Peyer's patch (tissue), 4 donors: Measurements from ENCODE around the gene KIN.

ENCODE experiments used
- POLR2A ChIP-seq, 2 donors: fragments of 450-650 bp; IDR thresholded peaks; one replicate each; pipeline ENCODE4 v1.5.1; 2017; ENCODE audit warnings: antibody characterized with exemption in 2 of 2, mild to moderate bottlenecking in 2 of 2, moderate library complexity in 2 of 2
- TF ChIP-seq, protein P1 (sequence below), 6 experiments: fragments of 450-650 bp in 4 of 6; fragments of 200-600 bp in 2 of 6; sonication (generic) in 1 of 6; IDR thresholded peaks; one replicate each; pipeline ENCODE4 v1.5.1; 2017 to 2019; ENCODE audit warnings: antibody characterized with exemption in 6 of 6, mild to moderate bottlenecking in 3 of 6, moderate library complexity in 1 of 6

DNA sequence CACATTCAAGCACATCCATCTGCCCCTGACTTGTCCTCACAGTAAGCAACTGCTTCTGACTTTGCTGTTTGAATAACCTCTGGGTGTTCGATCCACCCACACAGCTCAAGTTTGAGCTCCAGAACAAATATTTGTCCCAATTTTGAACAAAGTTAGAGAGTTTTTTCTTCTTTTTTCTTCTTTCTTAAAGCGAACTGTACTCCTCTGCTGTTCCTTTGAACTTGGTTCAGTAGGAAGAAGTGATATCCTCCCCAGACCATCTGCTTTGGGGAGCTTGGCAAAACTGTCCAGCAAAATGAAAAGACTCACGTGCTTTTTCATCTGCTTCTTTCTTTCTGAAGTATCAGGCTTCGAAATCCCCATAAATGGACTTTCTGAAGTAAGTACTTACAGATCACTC, 84.7 kb downstream of the KIN start, which contains the start of gene ITIH2:
- TF ChIP-seq, protein P1, sequence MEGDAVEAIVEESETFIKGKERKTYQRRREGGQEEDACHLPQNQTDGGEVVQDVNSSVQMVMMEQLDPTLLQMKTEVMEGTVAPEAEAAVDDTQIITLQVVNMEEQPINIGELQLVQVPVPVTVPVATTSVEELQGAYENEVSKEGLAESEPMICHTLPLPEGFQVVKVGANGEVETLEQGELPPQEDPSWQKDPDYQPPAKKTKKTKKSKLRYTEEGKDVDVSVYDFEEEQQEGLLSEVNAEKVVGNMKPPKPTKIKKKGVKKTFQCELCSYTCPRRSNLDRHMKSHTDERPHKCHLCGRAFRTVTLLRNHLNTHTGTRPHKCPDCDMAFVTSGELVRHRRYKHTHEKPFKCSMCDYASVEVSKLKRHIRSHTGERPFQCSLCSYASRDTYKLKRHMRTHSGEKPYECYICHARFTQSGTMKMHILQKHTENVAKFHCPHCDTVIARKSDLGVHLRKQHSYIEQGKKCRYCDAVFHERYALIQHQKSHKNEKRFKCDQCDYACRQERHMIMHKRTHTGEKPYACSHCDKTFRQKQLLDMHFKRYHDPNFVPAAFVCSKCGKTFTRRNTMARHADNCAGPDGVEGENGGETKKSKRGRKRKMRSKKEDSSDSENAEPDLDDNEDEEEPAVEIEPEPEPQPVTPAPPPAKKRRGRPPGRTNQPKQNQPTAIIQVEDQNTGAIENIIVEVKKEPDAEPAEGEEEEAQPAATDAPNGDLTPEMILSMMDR (IDR thresholded peaks at IDR 0.05): no peak
- TF ChIP-seq POLR2A (IDR thresholded peaks at IDR 0.05): no peak
